HG02981 (cell line): ENCODE measurements around the gene ADRA1B.

Experiments used
- ATAC-seq: cut with Tn5 transposase; IDR thresholded peaks from one replicate; pipeline ENCODE4 v1.9.1; 2021; ENCODE audit warnings: mild to moderate bottlenecking, moderate library complexity; ENCODE audit not compliant: unreplicated experiment

Gene ADRA1B

DNA sequence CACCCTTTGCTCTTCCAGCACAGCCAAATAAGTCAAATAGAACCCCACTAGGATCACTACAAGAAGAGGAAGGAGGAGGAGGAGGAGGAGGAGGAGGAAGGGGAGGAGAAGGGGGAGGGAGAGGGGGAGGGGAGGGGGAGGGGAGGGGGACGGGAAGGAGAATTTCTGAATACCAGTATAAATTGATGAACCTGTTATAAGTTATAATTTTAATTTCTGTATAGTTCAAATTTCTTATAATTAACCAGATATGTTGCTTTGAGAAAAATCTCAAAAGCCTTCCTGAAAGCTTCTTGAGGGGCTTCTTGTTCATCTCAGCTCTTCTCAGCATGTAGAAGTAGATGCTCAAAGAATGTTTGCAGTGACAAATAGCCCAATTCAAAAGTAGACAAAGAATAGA is 15.0 kb upstream of the ADRA1B start:
- ATAC-seq: no peak

DNA sequence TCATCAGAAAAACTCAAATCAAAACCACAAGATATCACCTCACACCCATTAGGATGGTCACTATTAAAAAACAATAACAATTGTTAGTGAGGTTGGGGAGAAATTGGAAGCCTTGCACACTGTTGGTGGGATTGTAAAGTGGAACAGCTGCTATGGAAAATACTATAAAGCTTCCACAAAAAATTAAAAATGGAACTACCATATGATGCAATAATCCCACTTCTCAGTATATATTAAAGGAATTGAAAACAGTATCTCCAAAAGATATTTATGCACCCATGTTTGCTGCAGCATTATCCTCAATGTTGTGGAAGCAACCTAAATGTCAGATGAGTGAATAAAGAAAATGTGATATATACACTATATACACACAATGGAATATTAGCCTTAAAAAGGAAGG is 14.5 kb upstream of the ADRA1B start:
- no peak for ATAC-seq

DNA sequence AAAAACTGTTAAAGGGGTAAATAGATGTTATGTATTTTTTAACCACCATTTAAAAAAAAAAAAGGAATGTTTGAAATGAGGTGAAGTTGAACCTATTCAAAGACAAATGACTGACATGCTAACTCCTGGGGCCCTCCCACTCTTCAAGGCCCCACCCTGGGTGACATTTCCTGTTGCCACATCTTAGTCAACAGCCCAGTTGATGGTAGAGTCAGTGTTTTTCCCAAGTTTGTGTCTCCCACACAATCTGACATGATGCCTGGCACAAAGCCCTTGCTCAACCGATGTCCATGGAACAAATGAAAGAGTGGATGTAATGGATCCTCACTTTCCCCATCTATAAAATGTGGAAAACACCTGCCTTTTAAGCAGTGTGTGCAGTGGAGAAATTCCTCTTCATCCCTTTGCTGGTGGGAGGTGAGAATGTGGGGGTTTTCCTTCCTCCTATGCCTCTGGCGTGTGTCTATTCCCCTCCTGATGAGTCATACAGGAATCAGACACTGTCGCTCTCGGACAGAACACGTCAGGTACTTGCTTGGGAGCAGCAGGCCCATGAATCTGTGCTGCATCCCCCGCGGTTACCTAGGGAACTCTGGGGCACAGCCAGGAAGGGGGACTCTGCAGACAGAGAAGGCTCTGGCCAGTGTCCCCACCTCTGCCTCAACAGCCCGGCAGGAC is 13.7 kb upstream of the ADRA1B start:
- no peak for ATAC-seq

DNA sequence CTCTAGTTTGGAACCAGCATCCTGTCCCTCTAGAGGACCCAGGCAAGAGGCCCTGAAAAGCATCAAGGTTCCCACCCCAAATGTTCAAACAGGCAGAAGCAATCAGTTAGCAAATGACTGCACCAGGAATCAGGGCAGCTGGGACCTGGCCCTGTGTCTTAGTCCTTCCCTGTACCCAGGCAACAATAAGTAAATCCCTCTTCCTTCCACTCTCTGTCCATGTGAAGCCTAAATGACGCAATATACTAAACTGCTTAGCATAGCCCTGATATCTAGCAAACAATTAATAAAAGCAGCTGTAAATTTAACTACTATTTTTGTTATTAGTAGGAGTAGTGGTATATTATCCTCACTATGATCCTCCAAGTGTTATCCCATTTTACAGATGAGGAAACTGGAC is 13.2 kb upstream of the ADRA1B start:
- no peak for ATAC-seq

DNA sequence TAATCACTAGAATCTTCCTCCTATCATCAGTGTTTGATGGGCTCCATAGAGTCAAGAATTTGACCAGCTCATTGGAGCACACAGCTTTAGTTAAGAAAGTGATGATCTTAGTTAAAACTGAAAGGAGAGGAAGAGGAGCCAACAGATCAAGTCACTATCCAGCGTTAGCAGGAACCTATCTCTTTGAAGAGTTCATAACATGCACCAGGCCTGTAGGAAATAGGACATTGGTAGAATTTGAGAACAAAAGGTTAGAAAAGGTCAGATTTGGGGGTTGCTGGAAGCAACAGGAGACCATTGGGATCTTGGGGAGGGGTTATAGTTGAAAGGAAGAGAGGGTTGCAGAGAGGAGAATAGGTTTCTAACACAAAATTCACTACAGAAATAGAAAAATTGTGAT is 11.4 kb upstream of the ADRA1B start:
- no peak for ATAC-seq

DNA sequence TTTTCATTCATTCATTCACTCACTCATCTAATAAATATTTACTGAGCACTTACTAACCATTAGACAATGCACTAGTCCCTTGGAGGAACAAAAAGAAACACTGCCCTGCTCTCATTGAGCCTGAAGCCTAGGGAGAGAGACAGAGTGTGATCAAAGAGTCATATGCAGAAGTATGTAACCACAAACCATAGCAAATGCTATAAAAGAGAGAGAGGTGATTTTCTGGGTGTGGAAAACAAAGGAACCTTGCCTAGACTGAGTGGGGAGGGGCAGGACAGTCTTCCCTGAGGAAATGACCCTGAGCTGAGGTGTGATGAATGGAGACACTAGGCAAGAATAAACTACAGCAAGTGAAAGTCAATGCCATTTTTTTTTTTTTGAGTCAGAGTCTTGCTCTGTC is 10.8 kb upstream of the ADRA1B start:
- ATAC-seq: no peak

DNA sequence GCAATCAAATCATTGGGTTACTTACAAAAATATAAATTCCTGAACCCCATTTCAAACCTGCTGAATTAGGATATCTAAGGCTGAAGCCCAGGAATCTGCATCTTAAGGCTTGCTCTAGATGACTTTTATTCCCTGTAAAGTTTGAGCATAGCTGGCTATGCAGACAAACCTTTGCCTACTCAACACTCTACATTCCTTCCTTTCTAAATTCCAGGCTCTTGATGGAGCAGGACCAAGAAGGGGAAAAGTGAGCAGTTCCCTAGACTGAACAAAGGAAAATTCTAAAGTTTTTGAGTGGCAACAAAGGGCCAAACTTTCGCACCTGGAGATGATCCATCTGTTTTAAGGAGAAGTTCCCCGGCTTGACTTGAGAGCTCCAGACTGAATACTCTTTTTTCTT is 9.8 kb upstream of the ADRA1B start:
- ATAC-seq: no peak

DNA sequence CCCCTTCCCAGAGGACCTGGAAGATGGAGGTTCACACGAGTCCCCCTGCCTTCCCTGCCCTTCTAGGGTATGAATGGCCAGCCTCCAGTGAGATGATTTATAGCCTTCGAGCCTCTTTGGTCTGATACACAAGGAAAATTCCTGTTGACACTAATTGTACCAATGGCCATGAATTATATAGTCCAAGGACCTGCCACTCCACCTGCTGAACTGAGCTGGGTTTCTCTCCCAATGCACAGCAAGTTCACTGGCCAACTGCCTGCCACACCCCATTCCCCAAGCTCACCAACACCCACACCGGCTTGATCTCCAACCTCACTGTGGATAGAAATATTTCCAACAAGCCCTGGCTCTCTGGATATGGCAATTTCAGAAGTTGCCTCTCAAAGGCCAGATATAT is 9.3 kb upstream of the ADRA1B start:
- ATAC-seq: no peak

DNA sequence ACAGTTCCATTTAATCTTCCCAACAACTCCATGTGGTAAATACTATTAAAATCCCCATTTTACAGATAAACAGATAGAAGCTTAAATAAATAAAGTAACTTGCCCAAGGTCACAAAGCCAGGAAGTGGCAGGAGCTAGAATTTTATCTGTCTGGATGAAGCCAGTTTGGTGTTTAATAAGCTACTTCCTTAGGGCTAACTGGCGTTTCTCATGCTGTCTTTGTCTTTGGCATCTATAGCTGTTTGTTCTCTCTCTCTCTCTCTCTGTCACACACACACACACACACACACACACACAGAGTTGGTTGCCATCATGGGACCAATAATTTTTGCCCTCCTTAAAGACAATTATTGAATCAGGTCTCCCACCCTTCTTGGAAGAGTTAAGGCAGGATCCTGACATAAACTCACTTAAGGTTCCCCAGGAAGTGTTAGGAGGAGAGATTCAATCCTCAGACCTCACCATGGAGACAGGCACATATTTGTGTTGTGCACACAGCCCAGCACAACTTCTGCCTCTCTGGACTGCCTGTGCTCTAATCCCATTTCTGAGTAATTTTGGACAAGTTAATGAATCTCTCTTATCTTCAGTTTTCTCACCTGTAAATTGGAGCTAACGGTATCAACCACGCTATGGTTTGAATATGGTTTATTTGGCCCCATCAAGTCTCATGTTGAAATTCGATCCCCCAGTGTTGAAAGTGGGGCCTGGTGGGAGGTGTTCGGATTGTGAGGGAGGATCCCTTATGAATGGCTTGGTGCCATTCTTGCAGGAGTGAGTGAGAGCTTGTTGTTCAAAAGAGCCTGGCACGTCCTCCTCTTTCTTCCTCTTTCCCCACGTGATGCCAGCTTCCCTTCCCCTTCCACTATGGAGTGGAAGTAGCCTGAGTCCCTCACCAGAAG is 8.3 kb upstream of the ADRA1B start:
- no peak for ATAC-seq

DNA sequence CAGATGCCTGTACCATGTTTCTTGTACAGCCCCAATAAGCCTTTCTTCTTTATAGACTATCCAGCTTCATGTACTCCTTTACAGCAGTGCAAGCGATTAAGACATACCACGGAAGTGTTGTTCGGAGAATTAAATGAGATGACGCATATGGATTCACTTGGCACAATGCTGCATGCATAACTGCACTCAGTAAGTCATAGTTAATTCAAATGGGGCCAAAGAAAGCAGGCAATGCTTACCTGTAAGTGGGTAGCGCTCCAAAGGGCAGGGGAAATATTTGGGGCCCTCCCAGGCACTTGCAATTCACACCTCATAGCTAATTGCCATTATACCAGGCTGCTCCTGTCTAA is 7.7 kb upstream of the ADRA1B start:
- no peak for ATAC-seq

DNA sequence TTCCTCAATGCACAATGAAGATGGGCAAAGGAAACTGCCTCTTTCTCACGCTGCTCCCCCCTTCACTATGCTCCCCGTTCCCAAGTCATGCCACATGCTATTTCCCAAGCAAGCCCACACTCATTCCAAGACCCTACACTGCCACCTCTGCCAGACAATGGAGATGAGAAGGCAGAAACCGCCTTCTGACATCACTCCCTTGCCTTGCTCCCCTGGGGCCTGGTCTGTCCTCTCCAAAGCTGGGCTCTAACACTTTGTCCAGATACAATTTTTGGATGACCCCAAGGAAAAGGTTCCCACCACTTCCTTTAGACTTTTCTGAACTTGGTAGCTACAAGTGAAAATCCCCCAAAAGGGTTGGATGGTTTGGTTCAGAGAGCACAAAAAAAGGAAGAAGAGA is 7.2 kb upstream of the ADRA1B start:
- no peak for ATAC-seq

DNA sequence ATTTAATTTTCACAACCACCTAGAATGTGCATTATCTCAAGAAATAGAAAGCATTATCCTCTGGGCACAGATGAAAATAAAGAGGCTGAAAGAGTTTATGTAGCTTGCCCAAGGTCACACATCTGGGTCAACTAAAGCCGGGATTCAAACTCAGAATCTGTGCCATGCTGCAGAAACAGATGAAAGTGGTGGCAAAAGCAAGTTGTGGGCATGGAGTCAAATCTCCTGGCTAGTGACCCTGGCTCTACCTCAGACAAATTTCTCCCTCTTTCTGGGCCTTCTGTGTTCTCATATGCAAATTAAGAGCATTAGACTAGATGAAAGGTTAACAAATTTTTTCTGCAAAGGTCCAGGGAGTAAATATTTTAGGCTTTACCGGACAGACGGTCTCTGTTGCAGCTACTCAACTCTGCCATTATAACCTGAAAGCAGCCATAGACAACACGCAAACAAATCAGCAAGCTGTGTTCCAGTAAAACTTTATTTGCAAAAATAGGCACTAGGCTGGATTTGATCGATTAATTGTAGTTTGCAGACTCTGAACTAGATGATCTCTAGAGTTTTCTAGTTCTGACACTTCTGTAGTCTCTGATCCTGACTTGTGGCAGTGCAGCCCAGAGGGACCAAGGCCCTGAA is 6.0 kb upstream of the ADRA1B start:
- no peak for ATAC-seq

DNA sequence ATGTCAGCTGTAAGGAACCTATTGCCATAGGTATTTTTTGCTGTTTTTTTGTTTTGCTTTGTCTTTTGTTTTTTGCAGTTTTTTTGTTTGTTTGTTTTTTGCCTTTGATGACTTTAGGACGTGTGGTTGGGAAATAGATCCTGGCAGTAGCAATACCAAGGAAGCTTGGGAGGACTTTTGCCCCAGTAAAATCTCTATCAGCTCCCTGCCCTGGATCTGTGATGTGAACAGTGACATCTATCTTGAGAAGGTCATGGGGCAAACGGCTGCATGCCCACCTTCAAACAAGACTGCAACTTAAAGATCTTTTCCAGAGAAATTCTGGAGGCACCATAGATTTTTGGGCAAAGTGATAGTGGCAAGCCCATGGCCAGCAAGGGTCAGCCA is 5.4 kb upstream of the ADRA1B start:
- ATAC-seq: no peak

DNA sequence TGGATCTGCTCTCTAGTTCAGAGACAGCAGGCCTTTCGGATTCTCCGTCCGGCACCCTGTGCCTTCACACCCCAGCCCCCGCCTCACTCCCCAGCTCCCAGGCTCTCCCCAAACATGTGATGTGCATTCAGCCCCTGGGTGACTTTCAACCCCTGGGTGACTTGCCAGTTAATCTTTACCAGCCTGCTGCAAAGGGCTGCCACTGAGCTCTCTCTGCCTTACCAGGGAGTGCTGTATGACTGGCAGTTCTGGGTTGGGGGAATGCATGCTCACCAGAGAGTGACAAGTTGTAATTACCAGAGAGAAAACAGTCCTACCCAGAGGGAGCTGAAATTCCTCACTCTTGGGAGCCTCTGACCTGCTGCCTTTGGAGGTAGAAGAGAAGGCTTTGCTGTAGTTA is 4.9 kb upstream of the ADRA1B start:
- ATAC-seq: no peak

DNA sequence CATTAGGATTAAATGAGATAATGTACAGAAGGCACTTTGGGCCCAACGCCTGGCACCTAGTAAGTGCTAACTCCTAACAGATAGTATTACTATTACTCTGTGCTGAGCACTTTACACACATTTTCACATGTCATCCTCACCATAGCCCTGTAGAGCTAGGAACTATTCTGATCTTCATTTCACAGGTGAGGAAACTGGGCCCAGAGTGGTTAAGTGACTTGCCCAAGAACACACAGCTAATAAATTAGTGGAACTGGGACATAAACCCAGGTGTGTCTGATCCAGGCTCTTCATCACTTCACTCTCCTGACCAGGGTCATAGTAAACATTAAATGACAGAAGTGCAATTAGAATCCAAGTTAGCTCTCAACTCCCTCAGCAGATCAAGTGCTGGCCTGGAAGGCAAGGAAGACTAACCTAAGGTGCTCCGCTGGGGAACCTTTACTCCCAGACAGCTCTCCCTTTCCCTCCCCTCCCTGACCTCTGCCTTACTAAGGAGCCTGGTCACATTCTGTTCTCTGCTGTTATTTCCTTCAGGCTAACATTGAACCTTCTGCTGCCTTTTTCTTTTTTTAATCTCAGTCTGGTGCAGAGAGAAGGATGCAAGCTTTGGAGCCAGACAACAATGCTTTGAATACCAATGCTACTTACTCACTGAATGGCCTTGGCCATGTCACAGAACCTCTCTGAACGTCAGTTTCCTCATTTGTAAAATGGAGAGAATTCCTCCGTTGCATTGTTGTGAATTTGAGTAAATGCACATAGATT is 4.1 kb upstream of the ADRA1B start:
- no peak for ATAC-seq

DNA sequence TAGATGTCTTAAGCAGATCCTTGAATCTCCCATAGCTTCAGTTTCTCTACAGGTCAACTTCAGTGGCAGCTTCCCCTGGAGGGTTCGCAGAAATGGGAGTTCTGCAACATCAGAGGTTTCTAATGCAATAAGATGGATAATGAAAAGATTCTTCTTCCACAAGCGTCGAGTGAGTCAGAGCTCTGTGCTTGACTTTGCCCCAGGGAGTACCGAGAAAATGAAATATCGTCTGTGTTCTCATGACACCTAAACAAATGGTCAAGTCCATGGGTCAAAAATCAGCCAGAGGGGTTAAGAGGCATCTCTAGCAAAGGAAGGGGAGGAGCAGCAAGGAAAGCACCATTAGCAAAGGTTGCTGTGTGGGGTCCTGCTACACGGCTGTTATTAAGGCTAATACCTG is 3.2 kb upstream of the ADRA1B start:
- no peak for ATAC-seq

DNA sequence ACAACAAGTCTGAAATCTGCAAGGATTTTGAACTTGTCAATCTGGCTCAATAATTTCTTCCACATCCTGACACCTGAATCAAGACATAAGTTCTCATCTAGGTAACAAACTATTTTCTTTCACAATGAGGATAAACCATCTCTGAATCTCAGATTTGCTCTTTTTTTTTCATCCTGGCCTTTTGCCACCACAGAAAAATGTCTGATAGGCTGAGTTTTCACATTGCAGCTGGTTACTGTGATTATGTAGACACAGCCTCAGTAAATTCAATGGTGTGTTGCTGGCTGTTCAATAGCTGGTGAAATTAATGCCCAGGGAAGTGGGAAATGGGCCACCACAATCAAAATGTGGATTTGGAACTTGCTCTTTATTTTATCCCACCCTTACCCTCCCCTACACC is 2.8 kb upstream of the ADRA1B start:
- no peak for ATAC-seq

DNA sequence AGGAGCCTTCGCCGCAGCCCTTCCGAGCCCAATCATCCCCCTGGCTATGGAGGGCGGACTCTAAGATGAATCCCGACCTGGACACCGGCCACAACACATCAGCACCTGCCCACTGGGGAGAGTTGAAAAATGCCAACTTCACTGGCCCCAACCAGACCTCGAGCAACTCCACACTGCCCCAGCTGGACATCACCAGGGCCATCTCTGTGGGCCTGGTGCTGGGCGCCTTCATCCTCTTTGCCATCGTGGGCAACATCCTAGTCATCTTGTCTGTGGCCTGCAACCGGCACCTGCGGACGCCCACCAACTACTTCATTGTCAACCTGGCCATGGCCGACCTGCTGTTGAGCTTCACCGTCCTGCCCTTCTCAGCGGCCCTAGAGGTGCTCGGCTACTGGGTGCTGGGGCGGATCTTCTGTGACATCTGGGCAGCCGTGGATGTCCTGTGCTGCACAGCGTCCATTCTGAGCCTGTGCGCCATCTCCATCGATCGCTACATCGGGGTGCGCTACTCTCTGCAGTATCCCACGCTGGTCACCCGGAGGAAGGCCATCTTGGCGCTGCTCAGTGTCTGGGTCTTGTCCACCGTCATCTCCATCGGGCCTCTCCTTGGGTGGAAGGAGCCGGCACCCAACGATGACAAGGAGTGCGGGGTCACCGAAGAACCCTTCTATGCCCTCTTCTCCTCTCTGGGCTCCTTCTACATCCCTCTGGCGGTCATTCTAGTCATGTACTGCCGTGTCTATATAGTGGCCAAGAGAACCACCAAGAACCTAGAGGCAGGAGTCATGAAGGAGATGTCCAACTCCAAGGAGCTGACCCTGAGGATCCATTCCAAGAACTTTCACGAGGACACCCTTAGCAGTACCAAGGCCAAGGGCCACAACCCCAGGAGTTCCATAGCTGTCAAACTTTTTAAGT is 819 bp downstream of the ADRA1B start:
- no peak for ATAC-seq

DNA sequence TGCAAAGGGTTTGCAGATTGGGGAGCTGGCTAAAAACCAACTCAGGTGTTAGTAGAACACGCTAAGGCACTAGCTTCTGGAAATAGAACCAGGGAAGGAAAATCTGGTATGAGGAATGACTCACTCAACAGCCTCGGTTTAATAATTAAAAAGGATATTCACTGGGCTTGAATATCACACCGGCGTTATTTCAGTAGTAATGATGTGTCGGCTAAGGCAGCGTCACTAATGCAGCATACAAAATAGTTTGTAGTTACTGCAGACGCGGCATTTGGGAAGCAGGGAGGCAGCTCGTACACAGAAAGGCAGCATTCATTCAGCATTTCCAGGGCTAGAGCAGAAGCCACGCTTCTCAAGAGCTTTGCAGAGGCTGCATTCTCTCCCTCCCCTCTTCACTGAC is 1.7 kb downstream of the ADRA1B start:
- ATAC-seq: no peak

DNA sequence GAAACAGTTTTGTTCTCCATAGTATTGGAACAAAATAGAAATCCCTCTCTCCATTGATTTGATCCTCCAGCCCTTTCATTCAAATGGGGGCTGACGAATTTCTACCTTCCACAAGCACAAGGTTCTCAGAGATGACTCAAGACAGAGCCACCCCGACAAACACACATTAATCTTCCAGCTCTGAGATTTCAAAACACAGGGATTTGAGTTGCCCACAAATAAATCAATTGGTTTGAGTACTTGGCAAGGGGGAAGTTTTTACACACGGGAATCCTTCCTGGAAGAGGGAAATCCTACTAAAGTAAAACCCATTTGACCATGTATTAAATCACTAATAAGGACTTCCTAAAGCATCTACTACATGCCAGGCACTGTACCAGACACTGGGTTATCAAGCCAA is 5.4 kb downstream of the ADRA1B start:
- ATAC-seq: no peak
